ENCODE data around the gene DTNA.
A peak's percentile ranks its signal among the peaks of the same experiment; 100 is the strongest.

The DTNA gene

DNA sequence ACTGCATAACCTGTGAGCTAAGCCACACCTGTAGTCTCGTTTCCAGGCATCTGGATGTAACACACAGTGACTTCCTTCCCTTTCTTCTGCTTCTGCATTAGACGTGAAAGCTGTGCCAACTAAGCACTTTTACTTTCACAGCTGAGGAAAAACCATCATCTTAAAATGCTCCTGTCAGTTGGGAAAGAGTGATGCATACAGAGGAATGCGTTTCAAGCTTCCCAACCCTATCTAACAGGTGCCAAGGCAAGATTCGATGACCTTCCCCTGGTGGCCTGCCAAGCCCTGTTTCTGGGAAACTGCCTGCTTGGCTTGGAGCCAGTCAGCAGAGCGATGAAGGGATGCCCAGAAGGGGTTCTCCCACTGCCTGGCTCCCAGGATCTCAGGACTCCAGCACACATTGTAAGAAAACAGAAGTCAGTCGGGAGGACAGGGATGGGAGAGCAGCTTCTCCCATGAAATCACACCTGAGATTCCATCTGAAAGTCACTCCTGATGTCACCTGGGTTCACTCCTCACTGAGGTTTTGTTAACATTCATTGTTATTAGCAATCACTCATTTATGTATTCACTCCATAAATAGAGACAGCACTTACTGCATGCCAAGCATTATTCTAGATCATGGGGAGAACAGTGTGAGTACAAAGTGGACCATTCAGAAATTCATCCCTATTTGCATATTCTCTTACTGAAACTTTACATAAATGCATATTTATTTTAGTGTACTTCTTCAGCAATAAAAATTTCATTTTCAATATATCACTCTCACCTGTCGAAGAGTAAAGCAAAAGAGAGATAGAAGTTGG, 64.1 kb downstream of the DTNA start:
- no peak for DNase-seq

DNA sequence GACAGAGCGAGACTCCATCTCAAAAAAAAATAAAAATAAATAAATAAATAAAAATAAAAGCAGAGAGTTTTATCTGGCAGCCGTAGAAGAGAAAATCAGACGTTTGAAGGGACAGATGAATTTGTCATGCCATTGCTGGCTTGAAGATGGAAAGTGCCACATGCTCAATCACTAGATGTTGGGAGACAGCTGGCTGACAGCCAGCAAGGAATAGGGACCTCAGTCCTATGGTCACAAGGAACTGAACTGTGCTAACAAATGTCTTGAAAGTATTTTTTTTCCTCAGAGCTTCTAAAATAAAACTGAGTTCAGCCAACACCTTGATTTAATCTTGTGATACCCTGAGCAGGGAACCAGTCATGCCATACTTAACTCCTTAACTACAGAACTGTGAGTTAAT, 65.4 kb downstream of the DTNA start:
- no peak for DNase-seq

DNA sequence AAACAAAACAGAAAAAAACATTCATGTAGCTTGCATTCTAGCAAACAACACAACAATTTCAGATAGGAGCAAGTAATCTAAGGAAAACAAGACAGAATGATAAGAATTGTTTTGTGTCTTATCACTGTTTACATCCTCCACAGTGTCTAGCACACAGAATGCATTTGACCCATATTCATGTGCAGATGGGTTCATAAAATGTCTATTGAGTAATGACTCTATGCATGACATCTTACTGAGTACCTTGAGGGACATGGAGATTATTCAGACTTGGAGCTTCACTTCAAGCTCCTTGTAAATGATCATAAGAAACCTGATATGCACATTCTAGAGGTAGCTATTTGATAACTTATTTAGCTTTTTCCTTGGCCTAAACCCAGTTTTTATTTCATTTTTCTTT, 69.0 kb downstream of the DTNA start:
- DNase-seq: no peak

DNA sequence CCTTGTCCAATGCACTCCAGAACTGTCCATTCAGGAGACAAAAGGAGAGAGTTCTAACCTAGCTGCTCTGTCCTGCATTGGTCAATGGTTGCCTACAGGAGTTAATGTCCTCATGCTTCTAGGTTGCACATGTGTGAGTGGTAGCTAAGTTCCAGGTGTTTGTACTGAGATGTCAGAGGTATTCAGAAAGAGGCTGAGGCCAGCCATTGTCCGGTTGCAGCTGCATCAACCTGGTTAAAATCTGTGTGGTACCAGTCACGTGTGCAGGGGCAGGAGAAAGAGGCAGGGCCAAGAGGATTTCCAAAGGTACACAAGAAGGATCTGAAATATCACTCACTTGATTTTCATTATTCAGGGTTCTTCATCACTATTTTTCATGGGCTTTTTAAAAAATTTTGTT, 70.8 kb downstream of the DTNA start:
- no peak for DNase-seq

DNA sequence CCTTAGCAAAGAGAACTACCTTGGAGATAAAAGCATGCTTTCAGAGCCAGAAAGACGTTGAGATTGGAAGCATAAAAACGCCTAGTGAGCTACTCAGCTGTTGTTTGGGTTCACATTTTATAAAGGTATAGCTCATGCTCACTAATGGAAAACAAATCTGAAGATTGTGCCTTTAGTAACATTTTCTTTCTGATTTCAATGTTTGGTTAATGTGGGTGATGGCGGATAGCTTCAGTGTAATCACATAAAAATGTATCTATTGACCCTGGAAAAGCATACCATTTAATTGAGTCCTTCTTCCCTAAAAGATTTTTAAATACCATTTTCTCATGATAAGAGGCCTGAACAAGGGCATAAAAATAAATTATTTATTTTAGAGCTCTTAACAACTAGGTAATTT, 73.4 kb downstream of the DTNA start:
- DNase-seq: no peak

DNA sequence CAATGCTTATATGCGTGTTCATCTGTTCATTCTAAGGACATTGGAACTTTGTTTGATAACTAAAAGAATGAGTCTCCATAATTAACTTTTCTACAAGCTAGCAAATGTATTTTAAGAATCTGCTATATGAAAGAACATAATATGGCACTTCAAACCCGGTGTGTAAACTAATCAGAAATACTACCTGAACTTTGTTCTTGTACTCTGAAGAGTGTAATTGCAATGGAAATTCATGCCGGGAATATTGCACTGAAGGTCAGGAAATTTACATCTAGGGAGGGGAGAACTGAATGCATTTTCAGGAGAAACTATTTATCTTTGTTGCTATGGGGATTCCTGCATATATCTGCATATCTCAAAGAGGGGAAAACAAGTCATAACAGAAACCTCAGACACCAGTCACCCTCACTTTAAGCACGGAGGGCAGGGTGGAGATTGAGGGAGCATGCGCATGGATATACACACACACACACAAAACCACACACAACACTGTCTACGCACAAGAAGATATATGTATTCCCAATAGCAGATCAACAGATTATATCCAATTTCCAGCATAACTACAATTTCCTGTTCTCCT, 76.2 kb downstream of the DTNA start:
- DNase-seq: no peak

DNA sequence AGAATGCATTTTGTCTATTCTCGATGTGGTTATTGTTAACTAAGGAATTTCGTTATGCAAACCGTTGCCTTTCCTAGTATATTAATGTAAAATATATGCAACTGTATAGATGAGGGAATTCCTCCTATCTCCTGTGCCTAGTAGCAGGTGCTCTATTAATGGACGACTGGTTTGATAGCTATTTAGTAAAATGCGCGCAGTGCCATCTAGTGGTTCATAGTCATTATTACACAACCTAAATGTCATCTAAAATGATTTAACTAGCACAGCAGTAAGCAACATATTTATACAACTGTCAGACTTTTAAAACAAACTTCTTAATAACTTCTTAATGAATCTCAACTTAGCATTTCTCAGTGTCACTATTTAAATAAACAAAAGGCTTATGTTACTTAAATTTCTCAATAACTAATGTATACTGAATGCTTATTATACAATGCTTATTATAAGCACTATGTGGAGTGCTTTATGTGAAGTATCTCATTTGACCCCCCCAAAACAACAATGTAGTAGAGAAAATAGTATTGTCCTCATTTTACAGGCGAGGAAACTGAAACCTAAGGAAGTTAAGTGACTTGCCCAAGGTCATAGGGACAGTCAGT, 77.9 kb downstream of the DTNA start:
- DNase-seq: peak in 1 of 2 experiments; percentile 11

DNA sequence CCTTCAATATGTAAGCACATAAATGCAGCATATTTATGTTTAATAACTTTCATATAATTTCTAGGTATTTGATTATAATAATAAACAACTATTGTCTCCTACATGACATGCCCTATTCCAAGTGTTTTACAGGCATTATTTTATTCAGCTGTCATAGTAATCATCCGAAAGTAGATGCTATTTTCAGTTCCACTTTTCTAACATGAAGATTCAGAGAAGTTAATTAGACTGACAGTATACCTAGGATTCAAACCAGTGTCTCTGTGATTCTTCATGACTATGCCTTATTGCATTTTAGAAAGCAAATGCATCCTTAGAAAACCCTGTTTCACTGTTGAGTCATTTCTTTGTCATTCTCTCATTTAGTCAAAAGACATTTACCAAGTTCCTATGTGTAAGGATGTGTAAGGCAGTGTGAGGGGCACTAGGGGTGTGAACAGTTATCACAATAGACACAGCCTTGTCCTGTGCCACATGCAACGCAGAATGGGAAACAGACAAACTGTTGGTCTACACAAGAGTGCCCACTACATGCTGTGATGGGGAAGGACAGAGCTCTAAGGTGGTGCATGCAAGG, 79.8 kb downstream of the DTNA start:
- no peak for DNase-seq

DNA sequence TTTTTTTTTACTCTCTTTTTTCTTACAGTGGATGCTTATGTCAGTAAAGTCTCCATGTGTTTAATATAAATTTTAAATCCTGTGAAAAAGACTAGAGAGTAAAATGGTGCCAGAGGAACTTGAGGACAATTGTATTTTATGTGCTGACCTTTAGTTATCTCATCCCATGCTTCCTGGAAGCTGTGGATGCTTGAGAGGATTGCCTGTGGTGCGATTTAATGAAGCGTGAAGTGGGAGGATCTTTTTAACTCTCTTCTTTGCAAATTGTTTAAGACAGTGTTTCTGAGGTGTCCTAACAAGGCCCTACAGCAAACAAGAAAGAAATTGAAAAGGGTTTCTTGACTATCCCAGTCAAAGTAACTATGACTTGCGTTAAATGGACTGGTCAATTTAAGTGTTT, 84.2 kb downstream of the DTNA start:
- DNase-seq: no peak

DNA sequence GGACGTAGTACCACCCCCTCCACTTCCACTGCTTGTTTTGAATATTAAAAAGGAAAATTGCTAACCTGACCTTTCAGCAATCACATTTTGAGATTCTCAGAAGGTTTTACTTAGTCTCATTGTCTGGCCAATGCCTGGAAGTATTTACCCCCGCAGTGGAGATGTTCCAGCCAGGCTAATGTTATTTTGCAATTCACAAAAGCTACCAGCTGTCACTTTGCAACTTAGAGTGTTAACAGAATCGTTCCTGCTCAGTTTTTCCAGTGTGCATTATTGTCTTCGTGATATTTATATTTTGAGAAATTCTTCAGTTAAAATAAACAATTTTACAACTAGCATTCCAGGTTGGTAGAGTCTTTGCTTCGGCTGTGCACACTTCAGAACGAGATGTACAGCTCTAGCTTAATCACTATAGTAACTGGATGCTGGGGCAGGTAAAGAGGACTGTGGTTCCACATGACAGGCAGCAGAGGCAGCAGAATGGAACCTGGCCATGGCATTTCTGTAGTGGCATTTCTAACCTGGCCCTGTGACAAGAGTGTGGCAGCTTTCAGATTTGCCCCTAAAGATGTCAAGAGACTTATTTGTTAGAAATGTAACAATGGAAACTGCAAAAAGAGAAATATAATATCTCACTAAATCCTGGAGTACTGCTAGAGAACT, 85.1 kb downstream of the DTNA start:
- no peak for DNase-seq

DNA sequence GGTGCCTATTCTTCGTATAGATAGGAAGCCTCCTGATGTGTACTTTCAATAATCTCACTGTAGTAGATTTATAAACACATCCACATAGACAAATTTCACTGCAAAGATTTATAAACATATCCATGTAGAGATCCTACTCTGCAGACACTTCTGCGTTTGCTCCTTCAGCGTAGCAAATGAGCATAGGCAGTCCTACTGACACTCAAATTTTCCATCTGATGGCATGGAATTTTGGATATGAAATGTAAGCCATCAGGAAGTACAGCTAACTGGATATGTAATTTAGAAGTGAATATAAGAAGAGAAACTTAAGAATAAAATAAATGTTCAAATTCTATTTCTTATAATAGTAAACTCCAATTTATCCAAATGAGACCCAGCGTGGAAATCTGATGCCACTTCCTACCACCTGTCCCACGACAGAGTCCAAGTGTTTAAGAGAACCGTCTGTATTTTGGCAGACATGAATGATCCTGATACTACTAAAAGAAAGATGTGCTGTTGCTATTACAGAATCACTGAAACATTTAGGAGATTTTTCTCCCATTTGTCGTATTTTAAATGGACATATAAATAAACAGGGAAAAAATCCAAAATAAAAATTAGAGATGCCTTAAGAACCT, 86.0 kb downstream of the DTNA start:
- no peak for DNase-seq

DNA sequence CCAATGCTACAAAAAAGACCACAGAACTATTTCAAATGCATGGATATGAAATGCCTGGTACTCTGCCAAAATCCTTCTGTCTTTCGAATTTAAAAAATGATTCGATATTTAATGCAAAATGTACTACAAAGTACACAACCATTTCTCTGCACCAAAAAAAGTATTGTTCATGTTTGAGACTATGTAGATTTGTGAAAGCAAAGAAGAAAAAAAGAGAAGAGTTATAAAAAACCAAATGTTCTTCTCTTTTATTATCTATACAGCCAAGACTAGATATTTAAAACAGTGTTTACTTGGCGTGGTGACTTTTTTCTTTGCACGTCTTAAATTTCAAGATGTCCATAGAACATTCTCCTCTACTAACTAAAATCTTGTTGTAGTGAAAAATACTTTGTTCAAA, 89.2 kb downstream of the DTNA start:
- DNase-seq: no peak

DNA sequence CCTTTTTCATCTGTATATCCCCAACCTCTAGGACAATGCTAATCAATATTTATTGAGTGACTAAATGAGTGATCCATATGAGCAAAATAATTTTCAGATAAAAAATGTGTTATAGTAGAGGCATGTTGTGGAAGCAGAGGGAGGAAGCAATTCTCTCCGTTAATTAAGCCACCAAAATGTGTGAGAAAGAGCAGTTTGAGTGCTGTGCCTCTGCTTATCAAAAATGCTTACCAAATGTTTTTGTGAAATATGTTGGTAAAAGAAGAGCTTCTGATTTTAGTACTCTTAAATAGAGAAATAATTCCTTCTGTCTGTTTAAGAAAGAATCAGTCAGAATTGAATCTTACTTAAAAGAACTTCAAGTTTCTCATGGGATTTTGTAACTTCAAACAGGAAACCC, 90.3 kb downstream of the DTNA start:
- DNase-seq: no peak

DNA sequence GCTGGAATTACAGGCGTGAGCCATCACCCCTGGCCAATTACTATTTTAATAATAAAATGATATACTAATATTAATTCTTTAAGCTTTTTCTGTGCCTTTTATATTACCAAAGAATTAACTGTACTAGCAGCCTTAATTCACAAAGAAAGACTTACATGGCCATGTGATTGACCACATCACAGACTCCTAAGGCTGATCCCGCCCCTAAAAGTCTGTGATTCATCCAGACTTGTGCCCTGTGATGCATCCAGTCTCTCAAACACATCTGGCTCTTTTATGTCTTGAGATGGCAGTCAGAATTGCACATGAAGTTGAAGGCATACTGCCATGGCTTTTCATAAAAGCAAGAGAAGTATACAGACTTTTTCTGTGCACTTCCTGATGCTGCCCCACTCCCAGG, 91.7 kb downstream of the DTNA start:
- DNase-seq: no peak

DNA sequence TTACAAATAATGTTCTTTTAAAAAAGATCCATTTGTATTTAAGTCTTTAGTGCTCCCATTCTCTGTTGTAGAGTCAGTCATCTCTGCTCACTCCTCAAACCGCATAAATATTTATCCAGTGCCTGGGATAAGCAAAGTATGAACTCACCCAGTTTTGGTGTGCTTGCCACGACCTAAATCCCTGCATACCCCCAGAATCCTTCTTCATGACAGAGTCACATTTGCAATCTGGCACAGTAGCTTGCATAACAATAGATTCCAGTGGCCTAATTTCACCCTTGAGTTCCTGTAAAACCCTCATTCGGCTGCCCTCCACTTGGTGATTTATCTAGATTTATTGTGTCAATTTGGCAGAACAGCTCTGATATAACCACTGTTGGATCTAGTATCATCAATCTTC, 92.9 kb downstream of the DTNA start:
- DNase-seq: no peak

DNA sequence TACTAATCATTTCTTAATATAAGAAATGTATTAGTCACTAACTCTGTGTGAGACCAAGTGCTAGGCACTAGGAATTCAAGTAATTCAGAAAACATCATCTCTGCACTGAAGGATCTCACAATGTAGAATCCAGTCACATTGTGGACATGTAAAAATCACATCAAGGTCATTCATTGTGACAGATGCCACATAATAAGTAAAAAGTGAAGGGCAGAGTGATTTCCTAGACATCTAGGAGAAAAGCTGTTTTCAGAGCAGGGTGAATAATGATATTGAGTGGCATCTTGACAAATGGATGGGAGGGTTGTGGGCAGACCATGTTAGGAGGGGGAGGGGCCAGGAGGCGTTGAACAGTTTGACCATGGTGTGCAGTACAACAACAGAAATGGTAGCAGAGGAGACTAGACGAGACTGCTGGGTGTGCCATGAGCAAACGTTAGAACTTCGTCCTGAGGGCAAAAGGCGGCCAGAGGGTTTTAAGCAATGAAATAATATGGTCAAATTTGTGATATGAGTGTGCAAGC, 93.8 kb downstream of the DTNA start:
- DNase-seq: no peak

DNA sequence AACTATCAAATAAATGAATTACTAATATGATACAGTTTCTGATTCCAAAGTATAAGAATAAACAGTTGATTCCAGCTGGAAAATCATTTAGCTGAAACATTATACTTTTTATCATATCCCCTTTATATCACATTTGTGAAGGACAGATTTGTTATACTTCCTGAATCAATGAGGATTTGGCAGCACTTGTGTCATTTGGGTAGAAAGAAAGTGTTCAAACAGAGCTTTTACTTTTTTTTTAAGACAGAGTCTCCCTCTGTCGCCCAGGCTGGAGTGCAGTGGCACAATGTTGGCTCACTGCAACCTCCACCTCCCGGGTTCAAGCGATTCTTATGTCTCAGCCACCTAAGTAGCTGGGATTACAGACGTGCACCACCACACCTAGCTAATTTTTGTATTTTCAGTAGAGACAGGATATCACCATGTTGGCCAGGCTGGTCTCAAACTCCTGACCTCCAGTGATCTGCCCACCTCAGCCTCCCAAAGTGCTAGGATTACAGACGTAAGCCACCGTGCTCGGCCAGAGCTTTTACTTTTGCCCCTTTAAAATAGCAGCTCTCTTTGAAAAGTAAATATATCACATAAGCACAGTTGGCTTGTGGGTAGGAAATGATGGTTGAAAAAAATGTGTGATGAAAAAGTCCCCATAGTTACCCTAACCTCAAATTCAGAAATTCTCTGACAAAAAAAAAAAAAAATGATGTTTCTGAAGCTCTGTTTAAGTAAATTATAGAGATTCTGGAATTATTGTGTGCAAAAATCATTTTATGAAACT, 95.2 kb downstream of the DTNA start:
- no peak for DNase-seq

DNA sequence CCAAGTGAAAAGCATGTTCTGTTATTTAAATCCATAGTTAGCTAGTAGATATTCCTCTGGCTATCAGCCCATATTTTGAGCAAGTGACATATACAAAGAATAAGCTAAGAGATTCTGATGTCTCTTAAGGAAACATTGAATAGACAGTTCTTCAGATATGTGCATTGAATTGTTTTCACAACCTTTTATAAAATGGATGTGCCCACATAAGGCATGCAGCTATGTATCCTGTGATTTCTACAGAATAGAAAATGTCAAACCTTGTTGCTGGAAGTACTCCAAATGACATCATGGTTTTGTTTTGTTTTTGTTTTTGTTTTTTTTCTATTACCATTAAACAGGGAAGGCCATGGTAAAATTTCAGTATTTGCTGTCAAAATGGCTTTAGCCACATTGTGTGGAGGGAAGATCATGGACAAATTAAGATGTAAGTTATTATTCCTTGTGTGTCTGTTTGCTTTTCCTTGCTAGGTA, 95.8 kb downstream of the DTNA start:
- no peak for DNase-seq

DNA sequence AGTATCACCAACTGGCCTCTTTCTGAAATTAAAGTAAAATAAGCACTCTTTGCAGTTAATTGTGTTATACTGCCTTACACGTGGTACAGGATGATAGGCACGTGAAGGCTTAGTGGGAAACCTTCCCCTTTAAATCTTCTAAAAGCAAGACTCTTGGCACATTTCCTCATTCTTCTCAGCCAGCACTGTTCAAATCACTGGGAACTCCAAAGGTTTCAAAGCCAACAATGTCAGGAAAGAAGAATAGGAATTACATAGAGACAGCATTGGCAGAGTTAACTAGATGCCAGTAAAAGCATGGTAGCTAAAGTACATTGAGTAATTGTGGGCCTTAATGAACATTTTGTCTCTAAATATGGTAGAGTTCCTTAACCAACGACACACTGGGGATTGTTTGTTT, 96.4 kb downstream of the DTNA start:
- DNase-seq: no peak

DNA sequence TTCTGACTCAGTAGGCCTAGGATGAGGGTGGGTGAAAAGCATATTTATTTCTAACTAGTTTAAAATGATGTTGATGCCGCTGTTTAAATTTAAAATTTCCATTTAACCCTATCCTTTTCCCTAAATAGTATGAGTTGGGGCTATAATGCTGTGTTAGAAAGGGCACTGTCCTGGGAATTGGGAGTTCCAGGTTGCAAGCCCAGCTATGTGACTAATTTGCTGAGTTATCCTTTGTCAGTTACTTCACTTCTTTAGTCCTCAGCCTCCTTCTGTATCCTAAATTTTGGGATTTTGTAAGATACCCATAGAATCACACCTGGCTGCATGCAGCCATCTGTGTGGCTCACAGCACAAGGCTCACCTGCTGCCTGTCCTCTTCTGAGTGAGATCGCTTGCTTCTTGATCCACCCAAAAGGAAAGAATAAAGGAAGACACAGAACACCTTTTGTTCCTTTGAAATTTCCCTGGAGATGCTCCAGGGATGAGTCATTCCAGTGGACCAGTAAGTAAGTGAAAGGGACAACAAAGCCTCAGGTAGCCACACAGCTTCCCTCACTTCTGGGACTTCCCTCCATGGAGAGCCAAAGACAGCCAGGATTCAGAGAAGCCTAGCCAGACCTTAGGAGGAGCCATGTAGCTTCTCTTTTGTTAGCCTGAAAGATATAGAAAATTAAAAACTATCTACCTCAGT, 97.2 kb downstream of the DTNA start:
- DNase-seq: no peak

DNA sequence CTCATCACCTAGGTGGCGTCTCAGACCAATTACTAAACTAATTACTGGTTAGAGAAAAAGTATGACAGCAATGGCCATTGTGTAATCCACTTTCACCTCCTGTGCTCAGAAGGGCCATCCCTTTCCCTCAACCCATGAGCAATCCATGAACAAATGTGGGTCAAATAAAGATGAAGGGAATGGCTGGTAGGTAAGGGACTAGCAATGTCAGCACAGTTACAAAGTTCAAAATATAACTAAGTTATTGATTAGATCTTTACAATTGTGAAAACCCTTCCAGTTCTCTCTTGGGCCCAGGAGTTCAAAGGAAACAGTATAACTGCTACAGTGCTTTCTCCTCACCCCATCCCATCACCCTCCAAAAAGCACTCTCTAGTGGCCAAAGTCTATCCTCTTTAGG, 98.3 kb downstream of the DTNA start:
- DNase-seq: no peak

Measured in NCI-H187 (cell line).